Keratinocyte (primary cell): ENCODE data around the gene MYOM1. TPM values are rescaled to one million over a fixed set of nuclear protein-coding genes. Genes with fewer than 3 reads are reported as not detected.

Source experiments
- DNase-seq: peaks from one replicate; pipeline ENCODE4 v3.0.0-alpha.2; 2011; ENCODE audit warnings: low read depth, missing footprints, low spot score
- FAIRE-seq: peaks from 2 replicates; lab custom pipeline; 2011; peaks lifted over from hg19 to GRCh38; lab: Jason Lieb, UNC
- H2AFZ ChIP-seq: 2 replicates; pipeline ENCODE4 v1.6.0; 2012; ENCODE audit warnings: low read length, control low read depth, inconsistent platforms; ENCODE audit not compliant: control insufficient read depth
- H3K27ac ChIP-seq: 2 replicates; pipeline ENCODE4 v1.5.1; 2011; ENCODE audit warnings: low read length; ENCODE audit not compliant: control insufficient read depth, insufficient read depth
- H3K27me3 ChIP-seq: 3 replicates; pipeline ENCODE4 v1.6.0; 2011; ENCODE audit warnings: low read length; ENCODE audit not compliant: control insufficient read depth, insufficient read depth; ENCODE audit errors: extremely low read depth
- H3K36me3 ChIP-seq, 2 experiments: 2 replicates in 1 of 2; 3 replicates in 1 of 2; pipeline ENCODE4 v1.5.1; 2011; ENCODE audit warnings: low read length in 2 of 2, mild to moderate bottlenecking in 1 of 2; ENCODE audit not compliant: control insufficient read depth in 2 of 2, insufficient read depth in 2 of 2; ENCODE audit errors: extremely low read depth in 1 of 2
- H3K4me1 ChIP-seq: 3 replicates; pipeline ENCODE4 v1.5.1; 2011; ENCODE audit warnings: low read length; ENCODE audit not compliant: control insufficient read depth, insufficient read depth; ENCODE audit errors: extremely low read depth
- H3K4me2 ChIP-seq: 3 replicates; pipeline ENCODE4 v1.6.0; 2011; ENCODE audit warnings: low read depth, low read length; ENCODE audit not compliant: control insufficient read depth, insufficient read depth; ENCODE audit errors: extremely low read depth
- H3K4me3 ChIP-seq, 3 experiments: fragments of 200-600 bp in 1 of 3; sonication (generic) in 1 of 3; 2 replicates in 2 of 3; 3 replicates in 1 of 3; pipeline ENCODE4 v1.5.1; 2011 to 2016; ENCODE audit warnings: low read length in 3 of 3, mild to moderate bottlenecking in 3 of 3, control low read depth in 2 of 3, inconsistent platforms in 1 of 3, low read depth in 1 of 3, mixed read lengths in 1 of 3, mixed run types in 1 of 3, moderate library complexity in 1 of 3; ENCODE audit not compliant: control insufficient read depth in 2 of 3, insufficient read depth in 2 of 3; ENCODE audit errors: extremely low read depth in 1 of 3
- H3K79me2 ChIP-seq: 2 replicates; pipeline ENCODE4 v1.6.0; 2012; ENCODE audit warnings: low read length; ENCODE audit not compliant: control insufficient read depth, insufficient read depth
- H3K9ac ChIP-seq: 3 replicates; pipeline ENCODE4 v1.6.0; 2011; ENCODE audit warnings: low read length; ENCODE audit not compliant: control insufficient read depth, insufficient read depth; ENCODE audit errors: extremely low read depth
- H3K9me1 ChIP-seq: 3 replicates; pipeline ENCODE4 v1.6.0; 2011; ENCODE audit warnings: low read length; ENCODE audit not compliant: control insufficient read depth, insufficient read depth; ENCODE audit errors: extremely low read depth
- H3K9me3 ChIP-seq: 2 replicates; pipeline ENCODE4 v1.5.1; 2012; ENCODE audit warnings: low read depth, low read length; ENCODE audit not compliant: control insufficient read depth
- H4K20me1 ChIP-seq: 3 replicates; pipeline ENCODE4 v1.6.0; 2011; ENCODE audit warnings: low read length; ENCODE audit not compliant: control insufficient read depth, insufficient read depth; ENCODE audit errors: extremely low read depth
- EZH2 ChIP-seq: IDR thresholded peaks from one replicate; pipeline ENCODE4 v1.6.1; 2012; ENCODE audit warnings: inconsistent platforms, mild to moderate bottlenecking, low read length, moderate library complexity
- dilution Hi-C: fragments of 300-500 bp; cut with MboI; formaldehyde crosslinking; loops from one replicate; pipeline ENCODE4 v1.7.0; 2020; ENCODE audit warnings: low sequenced_read_pairs; ENCODE audit not compliant: extremely low pct_ligation_motif_present
- polyA plus RNA-seq, 5 experiments: library from polyadenylated mRNA; depleted of rRNA in 3 of 5; stranded (reverse) in 3 of 5; stranded (forward) in 1 of 5; unstranded in 1 of 5; fragments of >200 nt; gene quantifications; 1 replicate in 1 of 5; 2 replicates in 3 of 5; 3 replicates in 1 of 5; pipeline versions ENCODE4 v1.2.1 to v1.2.3, GENCODE V29; 2011 to 2012; ENCODE audit warnings: missing spikeins in 2 of 5, low read depth in 1 of 5, low replicate concordance in 1 of 5
- TF ChIP-seq, protein P1 (sequence below), 3 experiments: IDR thresholded peaks in 1 of 3; conservative IDR thresholded peaks in 1 of 3; optimal IDR thresholded peaks in 1 of 3; 2 replicates in 2 of 3; 3 replicates in 1 of 3; pipeline versions ENCODE3 to v1.5.1; 2011; ENCODE audit warnings: low read length in 3 of 3, mild to moderate bottlenecking in 3 of 3, moderate library complexity in 2 of 3, control low read depth in 1 of 3, inconsistent platforms in 1 of 3; ENCODE audit not compliant: insufficient read depth in 2 of 3; ENCODE audit errors: extremely low read depth in 1 of 3

The MYOM1 gene
- polyA plus RNA-seq, 1 donor (not counting 4 experiments of a cell fraction or from before 2014, with no cell fraction given) = 0.03 TPM

DNA sequence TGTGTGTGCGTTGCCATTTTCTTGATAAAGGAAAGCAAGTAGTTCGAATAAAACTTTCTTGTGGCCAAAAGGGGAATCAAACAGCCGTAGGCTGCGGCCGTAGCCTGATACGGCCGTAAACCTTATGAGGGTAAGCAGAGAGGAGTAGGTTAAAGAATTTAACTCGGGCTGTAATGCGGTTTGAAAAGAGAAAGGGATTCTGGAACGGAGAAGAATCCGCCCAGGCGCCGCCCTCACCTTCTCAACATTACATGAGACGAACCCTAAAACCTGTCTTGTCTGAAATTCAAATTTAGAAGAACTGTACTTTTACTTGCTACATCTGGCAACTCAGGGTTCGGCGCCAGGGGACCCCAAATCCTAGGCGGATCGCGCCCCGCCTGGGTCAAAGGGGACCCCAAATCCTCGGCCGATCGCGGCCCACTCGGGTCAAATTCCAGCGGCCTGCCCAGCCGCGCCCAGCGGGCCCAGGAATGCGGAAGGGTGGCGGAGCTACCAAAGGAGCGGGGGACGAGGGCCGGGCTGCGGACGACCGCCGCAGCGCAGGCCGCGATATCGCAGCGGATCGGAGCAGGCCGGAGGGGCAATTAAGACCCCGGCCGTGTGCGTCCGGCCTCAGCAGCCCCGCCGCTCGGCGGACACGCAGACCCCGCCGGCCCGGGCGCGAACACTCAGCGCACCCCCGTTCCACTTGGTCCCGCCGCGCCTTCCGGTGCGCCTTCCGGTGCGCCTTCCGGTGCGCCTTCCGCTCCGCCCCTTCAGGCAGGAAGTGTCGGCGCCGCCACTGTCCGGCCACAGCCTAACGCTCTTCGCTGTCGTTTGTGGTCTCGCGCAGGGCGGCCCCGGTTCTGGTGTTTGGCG, 41.8 kb upstream of the MYOM1 start, which contains the start of gene MYL12B:
Gene MYL12B (plus strand): TSS at position 761 of the 861 bp plus-strand sequence. CDS start 10,766 bp downstream, outside the sequence.
- Histone ChIP-seq H3K36me3 (peaks cover 6 to 25% of the 10 kb centered on the region in 2 experiments), H4K20me1 (peaks cover 34% of the 10 kb centered on the region), H3K4me2 (peak within 1 kb of the TSS; percentile 96), H3K27ac (peak within 1 kb of the TSS; percentile 96), H2AFZ (peak within 1 kb of the TSS; percentile 81), H3K9ac (peak within 1 kb of the TSS; percentile 98), H3K27me3 (no peaks in the 10 kb centered on the region), H3K9me3 (no peaks in the 10 kb centered on the region), H3K9me1 (peaks cover 7% of the 10 kb centered on the region), H3K79me2 (peaks cover 49% of the 10 kb centered on the region), H3K4me3 (peak within 1 kb of the TSS; percentile 78 to 98 (median 88)), H3K4me1 (peaks cover 33% of the 10 kb centered on the region)
- TF ChIP-seq, protein P1, sequence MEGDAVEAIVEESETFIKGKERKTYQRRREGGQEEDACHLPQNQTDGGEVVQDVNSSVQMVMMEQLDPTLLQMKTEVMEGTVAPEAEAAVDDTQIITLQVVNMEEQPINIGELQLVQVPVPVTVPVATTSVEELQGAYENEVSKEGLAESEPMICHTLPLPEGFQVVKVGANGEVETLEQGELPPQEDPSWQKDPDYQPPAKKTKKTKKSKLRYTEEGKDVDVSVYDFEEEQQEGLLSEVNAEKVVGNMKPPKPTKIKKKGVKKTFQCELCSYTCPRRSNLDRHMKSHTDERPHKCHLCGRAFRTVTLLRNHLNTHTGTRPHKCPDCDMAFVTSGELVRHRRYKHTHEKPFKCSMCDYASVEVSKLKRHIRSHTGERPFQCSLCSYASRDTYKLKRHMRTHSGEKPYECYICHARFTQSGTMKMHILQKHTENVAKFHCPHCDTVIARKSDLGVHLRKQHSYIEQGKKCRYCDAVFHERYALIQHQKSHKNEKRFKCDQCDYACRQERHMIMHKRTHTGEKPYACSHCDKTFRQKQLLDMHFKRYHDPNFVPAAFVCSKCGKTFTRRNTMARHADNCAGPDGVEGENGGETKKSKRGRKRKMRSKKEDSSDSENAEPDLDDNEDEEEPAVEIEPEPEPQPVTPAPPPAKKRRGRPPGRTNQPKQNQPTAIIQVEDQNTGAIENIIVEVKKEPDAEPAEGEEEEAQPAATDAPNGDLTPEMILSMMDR (optimal IDR thresholded peaks at IDR 0.05 in 1 of 3, IDR thresholded peaks at IDR 0.05 in 1 of 3, conservative IDR thresholded peaks at IDR 0.05 in 1 of 3; ENCODE audit: extremely low read depth in 1 of 3, insufficient read depth in 2 of 3, low read length in 3 of 3) = no peak
- TF ChIP-seq EZH2 = no peak
- DNase-seq = no peak
- FAIRE-seq = no peak
- dilution Hi-C loops = no loop called here

DNA sequence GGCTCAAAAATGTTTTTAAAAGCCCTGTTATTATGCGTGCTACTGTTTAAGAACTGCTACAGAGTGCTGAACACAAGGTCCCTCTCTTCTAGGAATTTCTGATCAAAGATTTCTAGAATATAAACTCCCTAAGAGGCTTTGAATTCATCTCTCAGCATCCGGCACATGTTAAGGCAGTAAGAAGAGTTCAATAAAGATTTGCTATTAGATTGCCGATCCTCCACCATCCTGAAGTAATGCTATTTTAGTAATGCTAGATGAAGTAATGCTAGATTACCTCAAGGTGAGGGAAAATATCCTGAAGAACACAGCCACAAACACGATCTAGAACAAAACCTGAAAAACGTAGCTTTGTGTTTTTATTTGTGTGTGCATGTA, 41.2 kb upstream of the MYOM1 start:
- Histone ChIP-seq H3K9ac (peak overlapping the region; percentile 98), H3K9me1 (peaks cover 7% of the 10 kb centered on the region), H3K36me3 (peaks cover 6 to 20% of the 10 kb centered on the region in 2 experiments), H2AFZ (peak overlapping the region; percentile 74), H4K20me1 (peaks cover 28% of the 10 kb centered on the region), H3K4me1 (peaks cover 27% of the 10 kb centered on the region), H3K4me2 (peak overlapping the region; percentile 71), H3K27me3 (no peaks in the 10 kb centered on the region), H3K9me3 (no peaks in the 10 kb centered on the region), H3K27ac (peak overlapping the region; percentile 96), H3K79me2 (peaks cover 43% of the 10 kb centered on the region), H3K4me3 (peak overlapping the region; percentile 78 to 98 (median 88))
- dilution Hi-C loops = no loop called here
- no peak for TF ChIP-seq EZH2
- TF ChIP-seq, protein P1 (optimal IDR thresholded peaks at IDR 0.05 in 1 of 3, IDR thresholded peaks at IDR 0.05 in 1 of 3, conservative IDR thresholded peaks at IDR 0.05 in 1 of 3; ENCODE audit: extremely low read depth in 1 of 3, insufficient read depth in 2 of 3, low read length in 3 of 3) = no peak
- FAIRE-seq = no peak
- no peak for DNase-seq
